Urinary bladder (tissue), 4 donors: ENCODE data around the gene NAMPT. TPM values are rescaled to one million over a fixed set of nuclear protein-coding genes. Genes with fewer than 3 reads are reported as not detected.

Experiments
- DNase-seq: peaks from one replicate; pipeline ENCODE4 v3.0.0-alpha.2; 2015; ENCODE audit errors: extremely low spot score
- H3K27ac ChIP-seq: one replicate; pipeline ENCODE4 v1.5.1; 2013; ENCODE audit warnings: low read depth, mild to moderate bottlenecking, moderate library complexity
- H3K36me3 ChIP-seq: one replicate; pipeline ENCODE4 v1.6.1; 2013; ENCODE audit warnings: mild to moderate bottlenecking, moderate library complexity; ENCODE audit not compliant: insufficient read depth
- H3K4me1 ChIP-seq: one replicate; pipeline ENCODE4 v1.6.1; 2013; ENCODE audit warnings: mild to moderate bottlenecking, moderate library complexity; ENCODE audit not compliant: insufficient read depth
- H3K4me3 ChIP-seq: one replicate; pipeline ENCODE4 v1.5.1; 2013; ENCODE audit warnings: low read depth, low read length
- WGBS: extraction: QIAGEN DNeasy Blood & Tissue Kit; methylation state at CpG from one replicate; pipeline ENCODE4 v1.1.7; 2013; 5-methylcytosine and 5-hydroxymethylcytosine counted together
- polyA plus RNA-seq: library from polyadenylated mRNA; stranded (reverse); fragments of 200-250 nt; gene quantifications from one replicate; pipeline ENCODE4 v1.2.3, GENCODE V29; 2013
- total RNA-seq: library from RNA; depleted of rRNA; stranded (reverse); fragments of >200 nt; gene quantifications from one replicate; pipeline ENCODE4 v1.2.3, GENCODE V29; 2014
- donor health status: healthy with polysubstance abuse.
- donor health status: healthy.

The NAMPT gene
- total and polyA plus RNA-seq, 2 donors = 120 to 133 TPM

- H3K36me3 ChIP-seq = no peaks in the 10 kb centered on the region
- H3K4me1 ChIP-seq = no peaks in the 10 kb centered on the region
- H3K4me3 ChIP-seq = no peak overlapping the region
- H3K27ac ChIP-seq = no peak overlapping the region
- WGBS = 79% methylated on average over 3 of the region's 3 CpGs
- DNase-seq = no peak
These were observed 3.0 kb upstream of the NAMPT start for GRCh38 chr7:106287786-106288185.

GRCh38 chr7:106285855-106286492 lies 1.2 kb upstream of the NAMPT start:
- Histone ChIP-seq H3K36me3 (no peaks in the 10 kb centered on the region), H3K27ac (peak overlapping the region; percentile 91), H3K4me1 (no peaks in the 10 kb centered on the region), H3K4me3 (peak overlapping the region; percentile 47)
- WGBS = 21% methylated on average over 14 of the region's 14 CpGs
- DNase-seq = peak; percentile 23

- H3K4me3 ChIP-seq = peak overlapping the region; percentile 93
- peak overlapping the region; percentile 96 for H3K27ac ChIP-seq
- WGBS = under 1% methylated on average over 70 of the region's 70 CpGs
- peak; percentile 85 for DNase-seq
- no peaks in the 10 kb centered on the region for H3K36me3 ChIP-seq
- H3K4me1 ChIP-seq = no peaks in the 10 kb centered on the region
These were observed 470 bp upstream of the NAMPT start for GRCh38 chr7:106285051-106285854.

- no peaks in the 10 kb centered on the region for H3K36me3 ChIP-seq
- peak; percentile 13 for DNase-seq
- no peaks in the 10 kb centered on the region for H3K4me1 ChIP-seq
- under 1% methylated on average over 71 of the region's 72 CpGs for WGBS
- H3K4me3 ChIP-seq = peak overlapping the region; percentile 93
- H3K27ac ChIP-seq = peak overlapping the region; percentile 96
These were observed 711 bp downstream of the NAMPT start for GRCh38 chr7:106283831-106284713.

- Histone ChIP-seq H3K4me3 (no peak overlapping the region), H3K27ac (no peak overlapping the region), H3K36me3 (no peaks in the 10 kb centered on the region), H3K4me1 (no peaks in the 10 kb centered on the region)
- WGBS = 43% methylated on average over 5 of the region's 5 CpGs
- DNase-seq = no peak
These were observed 1.3 kb downstream of the NAMPT start for GRCh38 chr7:106283501-106283830.

GRCh38 chr7:106282852-106283251 lies 1.9 kb downstream of the NAMPT start:
- no peak for DNase-seq
- WGBS = 87% methylated on average over 3 of the region's 3 CpGs
- Histone ChIP-seq H3K27ac (no peak overlapping the region), H3K36me3 (no peaks in the 10 kb centered on the region), H3K4me1 (no peaks in the 10 kb centered on the region), H3K4me3 (no peak overlapping the region)

GRCh38 chr7:106282390-106282789 lies 2.4 kb downstream of the NAMPT start:
- no peaks in the 10 kb centered on the region for H3K4me1 ChIP-seq
- no peak overlapping the region for H3K4me3 ChIP-seq
- no peak overlapping the region for H3K27ac ChIP-seq
- WGBS = 87% methylated on average over 6 of the region's 6 CpGs
- H3K36me3 ChIP-seq = no peaks in the 10 kb centered on the region
- no peak for DNase-seq

GRCh38 chr7:106281585-106282318 lies 3.0 kb downstream of the NAMPT start:
- WGBS = 96% methylated on average over 5 of the region's 5 CpGs
- H3K4me1 ChIP-seq = no peaks in the 10 kb centered on the region
- no peak for DNase-seq
- H3K36me3 ChIP-seq = no peaks in the 10 kb centered on the region
- no peak overlapping the region for H3K27ac ChIP-seq
- no peak overlapping the region for H3K4me3 ChIP-seq

GRCh38 chr7:106281127-106281526 lies 3.7 kb downstream of the NAMPT start:
- H3K36me3 ChIP-seq = peaks cover 1% of the 10 kb centered on the region
- H3K4me1 ChIP-seq = no peaks in the 10 kb centered on the region
- H3K4me3 ChIP-seq = no peak overlapping the region
- H3K27ac ChIP-seq = no peak overlapping the region
- no peak for DNase-seq

GRCh38 chr7:106279425-106280197 lies 5.2 kb downstream of the NAMPT start:
- no peak overlapping the region for H3K4me3 ChIP-seq
- peaks cover 1% of the 10 kb centered on the region for H3K36me3 ChIP-seq
- no peak for DNase-seq
- WGBS = 85% methylated on average over 2 of the region's 2 CpGs
- H3K27ac ChIP-seq = no peak overlapping the region
- H3K4me1 ChIP-seq = no peaks in the 10 kb centered on the region

GRCh38 chr7:106278695-106279094 lies 6.1 kb downstream of the NAMPT start:
- no peak overlapping the region for H3K27ac ChIP-seq
- 85% methylated on average over 2 of the region's 2 CpGs for WGBS
- no peaks in the 10 kb centered on the region for H3K4me1 ChIP-seq
- no peak for DNase-seq
- H3K36me3 ChIP-seq = peaks cover 1% of the 10 kb centered on the region
- no peak overlapping the region for H3K4me3 ChIP-seq

GRCh38 chr7:106277976-106278375 lies 6.8 kb downstream of the NAMPT start:
- H3K4me3 ChIP-seq = no peak overlapping the region
- WGBS = 77% methylated on average over 1 of the region's 1 CpG
- no peak overlapping the region for H3K27ac ChIP-seq
- H3K36me3 ChIP-seq = peaks cover 3% of the 10 kb centered on the region
- no peaks in the 10 kb centered on the region for H3K4me1 ChIP-seq
- no peak for DNase-seq

- peaks cover 3% of the 10 kb centered on the region for H3K36me3 ChIP-seq
- 96% methylated on average over 10 of the region's 10 CpGs for WGBS
These were observed 8.3 kb downstream of the NAMPT start for GRCh38 chr7:106276513-106276912.

More at GRCh38 chr7:106276513-106276912, 8.3 kb downstream of the NAMPT start:
- DNase-seq = no peak
- Histone ChIP-seq H3K4me1 (no peaks in the 10 kb centered on the region), H3K4me3 (no peak overlapping the region), H3K27ac (no peak overlapping the region)
